ENCODE data around the gene NOTCH1.

Gene NOTCH1

DNA sequence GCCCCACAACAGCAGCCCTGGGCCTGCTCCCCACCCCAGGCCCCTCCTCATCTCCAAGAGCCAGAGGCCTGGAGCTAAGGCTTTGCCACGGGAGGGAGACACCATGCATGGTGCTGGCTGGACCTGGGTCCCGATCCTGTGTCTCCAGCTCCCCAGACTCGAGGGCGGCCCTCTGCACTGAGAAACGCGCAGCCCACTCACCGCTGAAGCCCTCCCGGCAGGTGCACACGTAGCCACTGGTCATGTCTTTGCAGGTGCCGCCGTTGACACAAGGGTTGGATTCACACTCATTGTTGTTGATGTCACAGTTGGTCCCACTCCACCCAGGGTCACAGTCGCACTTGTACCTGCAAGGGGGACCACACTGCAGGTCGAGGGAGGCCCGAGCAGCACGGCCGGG lies 32.7 kb downstream of the NOTCH1 start:
- DNase-seq, result no peak

DNA sequence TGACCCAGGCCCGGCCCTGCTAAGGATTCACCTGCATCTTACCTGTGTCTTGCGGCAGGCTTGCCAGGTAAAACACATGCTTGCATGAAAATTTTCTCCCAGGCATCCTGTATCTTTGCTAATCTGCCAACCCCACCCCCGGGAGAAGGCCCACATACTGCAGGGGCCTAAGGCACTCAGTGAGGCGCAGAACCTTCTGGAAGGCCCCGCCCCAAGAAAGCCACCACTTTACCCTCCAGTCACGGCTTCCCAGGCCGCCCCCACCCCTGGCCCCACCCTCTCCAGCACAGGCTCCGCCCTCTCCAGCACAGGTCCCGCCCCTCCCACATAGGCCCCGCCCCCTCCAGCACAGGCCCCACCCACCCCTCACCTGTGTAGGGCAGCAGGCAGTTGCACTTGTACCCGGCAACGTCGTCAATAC lies 33.2 kb downstream of the NOTCH1 start:
- no peak for DNase-seq

DNA sequence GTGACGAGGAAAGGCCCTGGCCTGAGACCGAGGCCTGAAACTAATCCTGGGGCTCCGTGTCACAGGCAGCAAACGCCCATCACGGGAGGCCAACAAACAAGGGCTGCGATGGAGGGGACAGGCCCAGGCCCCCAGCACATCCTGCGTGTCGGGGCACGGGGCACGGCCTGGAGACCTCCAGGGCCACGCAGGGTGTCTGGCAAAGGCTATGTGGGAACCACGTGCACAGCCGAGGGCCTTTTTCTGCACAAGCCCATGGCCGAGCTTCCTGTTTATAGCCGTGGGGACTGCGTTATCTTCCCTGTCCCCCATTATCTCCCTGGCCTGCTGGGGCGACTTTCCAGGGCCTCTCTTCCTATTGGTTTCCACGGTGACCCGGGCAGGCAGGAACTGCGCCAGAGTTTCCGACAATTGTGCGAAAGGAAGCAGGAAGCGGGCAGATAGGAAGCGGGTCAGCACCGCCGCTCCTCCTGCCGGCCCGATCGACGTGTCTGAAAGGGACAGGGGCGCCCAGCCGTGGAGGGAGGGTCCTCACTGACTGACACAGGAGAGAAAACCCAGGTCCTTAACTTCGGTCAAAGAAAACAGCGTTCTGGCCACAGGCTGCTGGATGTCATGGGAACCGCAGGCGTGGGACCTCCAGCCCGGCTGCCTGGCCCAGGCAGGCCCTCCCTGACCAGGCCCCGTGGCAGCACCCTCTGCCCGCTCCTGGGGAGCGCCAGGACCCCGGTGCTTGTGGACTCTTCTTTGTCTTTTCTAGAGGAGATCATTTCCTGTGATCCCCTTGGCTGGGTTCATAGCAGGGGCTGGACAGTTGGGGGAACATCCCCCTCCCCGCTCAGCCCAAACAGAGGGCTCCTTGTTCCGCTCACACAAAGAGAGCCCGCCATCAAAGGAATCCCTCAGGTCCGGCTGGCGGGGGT lies 33.9 kb downstream of the NOTCH1 start:
- DNase-seq, result no peak

DNA sequence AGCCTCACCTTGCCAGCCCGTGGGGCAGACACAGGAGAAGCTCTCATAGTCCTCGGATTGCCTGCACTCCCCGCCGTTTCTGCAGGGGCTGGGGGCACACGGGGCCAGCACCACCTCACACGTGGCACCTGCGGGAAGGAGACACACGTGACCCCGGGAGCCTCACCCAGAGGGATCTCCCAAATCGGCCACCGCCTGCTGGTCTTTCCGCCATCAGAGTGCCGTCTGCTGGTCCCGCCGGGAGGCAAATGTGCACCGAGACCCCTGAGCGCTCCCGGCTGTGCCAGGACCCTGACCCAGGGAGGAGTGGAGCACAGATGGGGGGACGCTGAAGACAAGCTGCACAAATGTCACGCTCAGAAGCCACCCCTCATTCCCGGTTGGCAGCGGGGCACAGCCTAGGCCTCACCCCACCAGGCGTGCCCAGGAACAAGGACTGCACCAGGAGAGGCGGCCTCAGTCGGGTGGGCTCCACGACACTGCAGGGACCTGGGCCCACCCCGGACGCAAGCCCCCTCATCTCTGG lies 34.6 kb downstream of the NOTCH1 start:
- no peak for DNase-seq

- no peak for DNase-seq
These were observed 35.3 kb downstream of the NOTCH1 start for GRCh38 chr9:136510561-136510960.

DNA sequence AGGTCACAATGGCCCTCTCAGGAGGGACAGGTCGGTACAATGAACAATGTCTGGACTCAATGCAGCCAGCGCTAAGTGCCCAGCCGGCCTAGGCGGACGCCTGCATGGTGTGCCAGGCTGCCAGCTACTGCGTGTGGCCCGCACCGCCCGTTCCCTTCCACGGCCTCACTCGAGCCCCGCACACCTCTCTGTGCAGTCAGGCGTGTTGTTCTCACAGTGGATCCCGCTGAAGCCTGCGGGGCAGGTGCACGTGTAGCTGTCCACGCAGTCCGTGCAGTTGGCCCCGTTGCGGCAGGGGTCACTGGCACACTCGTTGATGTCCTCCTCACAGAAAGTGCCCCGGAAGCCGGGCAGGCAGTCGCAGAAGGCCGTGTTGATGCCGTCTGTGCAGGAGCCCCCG lies 36.3 kb downstream of the NOTCH1 start:
- no peak for DNase-seq

DNA sequence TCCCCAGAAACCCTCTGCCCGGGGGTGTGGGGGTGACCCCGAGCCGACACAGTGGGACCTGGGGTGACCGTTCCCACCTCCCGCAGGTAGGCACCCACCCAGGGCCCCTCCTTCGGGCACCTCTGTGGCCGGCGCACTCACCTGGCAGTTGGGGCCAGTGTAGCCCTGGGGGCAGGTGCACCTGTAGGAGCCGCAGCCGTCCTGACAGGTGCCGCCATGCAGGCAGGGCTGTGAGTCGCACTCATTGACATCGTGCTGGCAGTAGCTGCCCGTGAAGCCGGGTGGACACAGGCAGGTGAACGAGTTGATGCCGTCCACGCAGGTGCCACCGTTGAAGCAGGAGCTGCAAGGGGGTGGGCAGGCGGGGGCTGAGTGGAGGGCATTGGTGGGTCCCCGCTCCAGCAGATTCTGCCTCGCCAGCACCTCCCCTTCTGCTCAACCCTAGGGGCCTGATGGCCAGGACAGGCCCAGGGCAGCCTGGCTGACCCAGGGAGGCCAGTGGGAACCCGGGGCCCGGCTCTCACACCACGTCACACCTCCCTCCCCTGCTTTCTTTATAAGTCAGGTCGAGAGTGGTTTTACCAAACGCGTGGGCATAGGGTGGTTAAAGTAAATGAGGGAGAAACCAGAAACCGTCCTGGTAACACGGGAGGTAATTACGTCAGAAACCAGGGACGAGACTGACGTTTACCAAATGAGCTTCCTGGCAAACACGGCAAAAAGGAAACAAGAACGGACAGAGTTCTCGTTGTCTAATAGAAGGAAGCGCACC lies 36.9 kb downstream of the NOTCH1 start:
- DNase-seq, result no peak

DNA sequence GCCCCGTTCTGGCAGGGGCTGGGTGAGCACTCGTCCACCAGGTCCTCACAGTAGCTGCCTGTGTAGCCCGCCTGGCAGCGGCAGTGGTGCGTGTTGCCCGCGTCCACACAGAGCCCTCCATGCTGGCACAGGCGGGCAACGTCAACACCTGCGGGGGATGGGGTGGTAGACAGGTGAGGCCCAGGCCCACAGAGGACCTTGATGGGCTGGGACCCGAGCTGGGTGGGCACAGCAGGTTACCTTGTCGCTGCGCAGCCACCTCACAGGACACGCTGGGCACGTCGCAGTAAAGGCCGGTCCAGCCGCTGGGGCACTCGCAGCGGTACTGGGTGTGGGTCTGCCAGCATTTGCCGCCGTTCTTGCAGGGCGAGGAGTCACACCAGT lies 37.9 kb downstream of the NOTCH1 start:
- DNase-seq, result no peak

- no peak for DNase-seq
These were observed 38.4 kb downstream of the NOTCH1 start for GRCh38 chr9:136507221-136507991.

DNA sequence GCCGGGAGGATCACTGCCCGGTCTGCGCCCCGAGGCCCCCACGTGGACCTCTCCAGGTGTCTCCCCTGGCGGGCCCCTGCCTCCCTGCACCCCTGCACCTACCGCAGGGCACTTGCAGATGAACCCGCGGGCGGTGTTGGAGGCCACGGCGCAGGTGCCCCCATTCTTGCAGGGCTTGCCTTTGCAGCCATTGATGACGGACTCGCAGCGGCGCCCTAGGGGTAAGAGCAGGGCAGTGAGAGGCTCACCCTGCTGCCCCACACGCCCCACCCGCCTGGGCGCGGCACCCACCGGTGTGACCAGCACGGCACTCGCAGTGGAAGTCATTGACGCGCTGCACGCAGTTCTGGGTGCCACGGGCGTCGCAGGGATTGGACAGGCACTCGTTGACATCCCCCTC lies 39.4 kb downstream of the NOTCH1 start:
- DNase-seq, result no peak

- no peak for DNase-seq
These were observed 40.1 kb downstream of the NOTCH1 start for GRCh38 chr9:136505406-136506403.

GRCh38 chr9:136504512-136505348 lies 41.1 kb downstream of the NOTCH1 start:
- DNase-seq, result no peak

- DNase-seq, result no peak
These were observed 42.8 kb downstream of the NOTCH1 start for GRCh38 chr9:136502940-136503550.

GRCh38 chr9:136502196-136502595 lies 43.7 kb downstream of the NOTCH1 start:
- no peak for DNase-seq

DNA sequence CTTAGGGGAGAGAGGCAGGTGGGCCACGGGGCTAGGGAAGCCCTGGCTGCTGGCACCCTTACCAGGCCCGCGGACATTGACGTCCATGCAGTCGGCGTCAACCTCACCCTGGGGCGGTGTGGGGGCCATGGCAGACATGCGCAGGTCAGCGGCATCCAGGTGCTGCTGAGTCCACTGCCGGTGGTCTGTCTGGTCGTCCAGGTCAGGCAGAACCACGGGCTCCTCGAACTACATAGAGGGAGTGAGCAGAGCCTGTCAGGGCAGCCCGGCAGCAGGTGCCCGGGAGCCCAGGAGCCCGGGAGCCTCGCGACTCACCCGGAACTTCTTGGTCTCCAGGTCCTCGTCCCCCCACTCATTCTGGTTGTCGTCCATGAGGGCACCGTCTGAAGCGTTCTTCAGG lies 44.2 kb downstream of the NOTCH1 start:
- no peak for DNase-seq

DNA sequence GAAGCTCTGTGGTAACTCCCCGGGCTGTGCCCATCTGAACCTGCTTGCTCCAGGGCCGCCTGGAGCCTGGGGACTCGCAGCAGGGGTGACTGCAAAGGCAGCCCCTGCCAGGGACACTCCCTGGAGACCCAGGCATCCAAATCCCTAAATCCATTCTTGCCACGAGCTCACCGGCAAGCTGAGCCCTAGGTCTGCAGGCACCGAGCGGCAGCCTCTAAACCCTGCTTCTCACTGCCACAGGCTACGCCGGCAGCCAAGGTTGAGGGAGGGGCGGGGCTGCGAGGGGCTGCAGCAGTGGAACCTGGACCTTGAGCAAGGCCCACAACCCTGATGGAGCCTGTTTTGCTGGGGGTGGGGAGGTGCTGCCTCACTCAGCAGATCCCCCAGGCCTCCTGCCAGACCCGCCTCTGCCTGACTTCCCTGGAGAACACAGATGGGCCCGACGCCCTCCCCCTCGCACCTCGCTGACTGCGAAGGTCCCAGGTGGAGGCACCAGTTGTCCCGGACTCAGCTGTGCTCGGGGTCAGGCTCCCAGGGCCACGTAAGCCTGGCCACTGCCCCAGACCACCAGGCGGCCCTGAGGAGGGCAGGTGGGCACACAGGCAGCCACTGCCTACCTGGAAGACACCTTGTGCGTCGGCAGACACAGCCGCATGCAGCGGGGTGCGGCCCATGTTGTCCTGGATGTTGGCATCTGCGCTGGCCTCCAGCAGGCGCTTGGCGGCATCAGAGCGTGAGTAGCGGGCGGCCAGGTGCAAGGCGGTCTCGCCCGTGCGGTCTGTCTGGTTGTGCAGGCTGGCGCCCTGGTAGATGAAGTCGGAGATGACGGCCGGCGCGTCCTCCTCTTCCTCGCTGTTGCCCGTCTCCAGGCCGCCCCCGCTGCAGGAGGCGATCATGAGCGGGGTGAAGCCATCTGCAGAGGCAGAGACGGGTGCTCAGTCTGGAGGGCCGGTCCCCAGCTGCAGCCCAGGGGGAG lies 45.6 kb downstream of the NOTCH1 start:
- DNase-seq, result no peak

GRCh38 chr9:136499071-136499934 lies 46.5 kb downstream of the NOTCH1 start:
- DNase-seq, result no peak

All from fibroblast of skin of right quadriceps (primary cell).